Measurements from ENCODE around the gene ADGRE3.

The ADGRE3 gene

DNA sequence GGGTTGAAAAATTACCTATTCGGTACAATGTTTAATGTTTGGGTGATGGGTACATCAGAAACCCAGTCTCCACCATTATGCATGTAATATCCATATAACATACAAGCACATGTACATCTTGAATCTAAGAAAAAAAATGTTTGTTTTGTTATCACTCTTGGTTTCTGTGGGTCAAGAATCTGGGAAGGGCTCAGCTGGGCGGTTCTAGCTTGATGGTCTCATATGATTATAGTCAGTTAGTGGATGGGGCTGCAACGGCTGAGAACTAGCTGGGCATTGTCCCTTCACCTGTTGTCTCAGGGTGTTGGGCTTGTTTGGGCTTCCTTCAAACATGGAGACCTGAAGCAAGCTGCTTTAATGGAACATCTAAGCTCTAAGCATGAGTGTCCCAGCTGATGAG lies 4.7 kb downstream of the ADGRE3 start:
- Histone ChIP-seq H3K27me3 (replicated peaks; ENCODE audit: control insufficient read depth, insufficient read depth, low read length) (no peaks in the 10 kb centered on the region), H3K4me3 (replicated peaks; ENCODE audit: low read depth, low read length) (no peak overlapping the region), H3K36me3 (ENCODE audit: control insufficient read depth, insufficient read depth, low read length) (no peaks in the 10 kb centered on the region)
- TF ChIP-seq, protein P1, sequence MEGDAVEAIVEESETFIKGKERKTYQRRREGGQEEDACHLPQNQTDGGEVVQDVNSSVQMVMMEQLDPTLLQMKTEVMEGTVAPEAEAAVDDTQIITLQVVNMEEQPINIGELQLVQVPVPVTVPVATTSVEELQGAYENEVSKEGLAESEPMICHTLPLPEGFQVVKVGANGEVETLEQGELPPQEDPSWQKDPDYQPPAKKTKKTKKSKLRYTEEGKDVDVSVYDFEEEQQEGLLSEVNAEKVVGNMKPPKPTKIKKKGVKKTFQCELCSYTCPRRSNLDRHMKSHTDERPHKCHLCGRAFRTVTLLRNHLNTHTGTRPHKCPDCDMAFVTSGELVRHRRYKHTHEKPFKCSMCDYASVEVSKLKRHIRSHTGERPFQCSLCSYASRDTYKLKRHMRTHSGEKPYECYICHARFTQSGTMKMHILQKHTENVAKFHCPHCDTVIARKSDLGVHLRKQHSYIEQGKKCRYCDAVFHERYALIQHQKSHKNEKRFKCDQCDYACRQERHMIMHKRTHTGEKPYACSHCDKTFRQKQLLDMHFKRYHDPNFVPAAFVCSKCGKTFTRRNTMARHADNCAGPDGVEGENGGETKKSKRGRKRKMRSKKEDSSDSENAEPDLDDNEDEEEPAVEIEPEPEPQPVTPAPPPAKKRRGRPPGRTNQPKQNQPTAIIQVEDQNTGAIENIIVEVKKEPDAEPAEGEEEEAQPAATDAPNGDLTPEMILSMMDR (IDR thresholded peaks at IDR 0.05; ENCODE audit: insufficient read depth, low read length, poor library complexity, severe bottlenecking): no peak
- DNase-seq (ENCODE audit: extremely low read depth, insufficient read length): no peak

DNA sequence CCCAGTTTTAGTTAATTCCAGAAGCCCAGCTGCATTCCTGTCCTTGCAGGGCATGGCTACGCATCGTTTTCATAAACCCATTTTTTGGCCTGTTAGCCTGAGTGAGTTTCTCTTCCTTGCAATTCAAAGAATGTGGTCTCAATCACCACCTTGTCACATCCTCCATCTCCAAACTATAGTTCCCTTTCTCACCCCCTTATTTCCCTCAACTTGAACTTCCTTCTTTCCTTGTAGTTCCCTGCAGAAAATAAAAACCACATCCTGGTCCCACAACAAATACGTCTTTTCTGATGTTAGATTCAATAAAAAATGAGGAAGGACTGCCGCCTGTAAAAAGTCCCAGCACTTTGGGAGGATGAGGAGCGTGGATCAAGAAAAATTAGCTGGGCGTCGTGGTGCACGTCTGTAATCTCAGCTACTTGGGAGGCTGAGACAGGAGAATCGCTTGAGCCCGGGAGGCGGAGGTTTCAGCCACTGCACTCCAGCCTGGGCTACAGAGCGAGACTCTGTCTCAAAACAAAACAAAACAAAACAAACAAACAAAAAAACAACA lies 13.2 kb downstream of the ADGRE3 start:
- TF ChIP-seq, protein P1 (IDR thresholded peaks at IDR 0.05; ENCODE audit: insufficient read depth, low read length, poor library complexity, severe bottlenecking): no peak
- DNase-seq (ENCODE audit: extremely low read depth, insufficient read length): no peak
- no peak overlapping the region for H3K4me3 ChIP-seq (replicated peaks; ENCODE audit: low read depth, low read length)

DNA sequence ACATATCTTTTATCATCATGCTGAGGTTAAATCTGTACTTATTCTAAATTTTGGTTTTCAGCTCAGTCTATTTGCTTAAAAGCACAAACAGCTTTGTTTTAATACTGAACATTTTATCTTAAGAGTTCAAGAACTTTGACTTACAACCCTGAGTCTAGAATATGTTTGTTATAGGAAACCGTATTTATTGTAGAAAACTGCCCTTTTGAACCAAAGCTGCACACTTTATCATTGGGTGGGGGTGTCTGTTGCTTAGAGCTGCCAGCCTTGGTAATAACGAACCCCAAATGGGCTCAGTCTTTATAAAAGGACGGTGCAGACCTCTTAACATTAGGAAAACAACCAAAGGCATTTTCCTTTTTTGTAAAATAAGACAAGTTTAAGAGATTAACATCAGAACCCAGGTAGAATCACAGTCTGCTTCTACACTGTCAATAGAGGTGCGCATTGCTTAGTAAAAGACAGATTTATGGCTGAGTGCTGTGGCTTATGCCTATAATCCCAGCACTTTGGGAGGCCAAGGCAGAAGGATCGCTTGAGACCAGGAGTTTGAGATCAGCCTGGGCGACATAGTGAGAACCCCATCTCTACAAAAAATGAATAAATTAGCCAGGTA lies 14.7 kb downstream of the ADGRE3 start:
- Histone ChIP-seq H3K4me3 (replicated peaks; ENCODE audit: low read depth, low read length) (no peak overlapping the region), H3K27me3 (replicated peaks; ENCODE audit: control insufficient read depth, insufficient read depth, low read length) (no peaks in the 10 kb centered on the region), H3K36me3 (ENCODE audit: control insufficient read depth, insufficient read depth, low read length) (no peaks in the 10 kb centered on the region)
- TF ChIP-seq, protein P1 (IDR thresholded peaks at IDR 0.05; ENCODE audit: insufficient read depth, low read length, poor library complexity, severe bottlenecking): no peak
- DNase-seq (ENCODE audit: extremely low read depth, insufficient read length): no peak

More for the DNA sequence above, 13.2 kb downstream of the ADGRE3 start:
- Histone ChIP-seq H3K27me3 (replicated peaks; ENCODE audit: control insufficient read depth, insufficient read depth, low read length) (no peaks in the 10 kb centered on the region), H3K36me3 (ENCODE audit: control insufficient read depth, insufficient read depth, low read length) (no peaks in the 10 kb centered on the region)

DNA sequence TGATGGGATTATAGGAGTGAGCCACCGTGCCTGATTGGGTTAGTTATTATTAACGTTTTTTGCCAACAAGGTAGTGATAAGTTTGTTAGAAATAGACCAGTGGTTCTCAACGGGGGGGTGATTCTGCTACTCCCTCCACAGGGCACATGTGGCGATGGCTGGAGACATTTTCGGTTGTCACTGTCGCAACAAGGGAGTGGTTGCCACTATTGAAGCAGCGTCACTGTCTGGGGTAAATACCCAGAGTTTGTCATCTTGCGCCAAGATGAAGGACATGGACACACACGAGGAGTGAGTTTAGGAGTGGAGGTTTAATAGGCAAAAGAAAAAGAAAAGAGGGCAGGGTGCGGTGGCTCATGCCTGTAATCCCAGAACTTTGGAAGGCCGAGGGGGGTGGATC lies 18.9 kb downstream of the ADGRE3 start:
- H3K36me3 ChIP-seq (ENCODE audit: control insufficient read depth, insufficient read depth, low read length): no peaks in the 10 kb centered on the region
- no peaks in the 10 kb centered on the region for H3K27me3 ChIP-seq (replicated peaks; ENCODE audit: control insufficient read depth, insufficient read depth, low read length)
- H3K4me3 ChIP-seq (replicated peaks; ENCODE audit: low read depth, low read length): no peak overlapping the region
- TF ChIP-seq, protein P1 (IDR thresholded peaks at IDR 0.05; ENCODE audit: insufficient read depth, low read length, poor library complexity, severe bottlenecking): no peak
- DNase-seq (ENCODE audit: extremely low read depth, insufficient read length): no peak

DNA sequence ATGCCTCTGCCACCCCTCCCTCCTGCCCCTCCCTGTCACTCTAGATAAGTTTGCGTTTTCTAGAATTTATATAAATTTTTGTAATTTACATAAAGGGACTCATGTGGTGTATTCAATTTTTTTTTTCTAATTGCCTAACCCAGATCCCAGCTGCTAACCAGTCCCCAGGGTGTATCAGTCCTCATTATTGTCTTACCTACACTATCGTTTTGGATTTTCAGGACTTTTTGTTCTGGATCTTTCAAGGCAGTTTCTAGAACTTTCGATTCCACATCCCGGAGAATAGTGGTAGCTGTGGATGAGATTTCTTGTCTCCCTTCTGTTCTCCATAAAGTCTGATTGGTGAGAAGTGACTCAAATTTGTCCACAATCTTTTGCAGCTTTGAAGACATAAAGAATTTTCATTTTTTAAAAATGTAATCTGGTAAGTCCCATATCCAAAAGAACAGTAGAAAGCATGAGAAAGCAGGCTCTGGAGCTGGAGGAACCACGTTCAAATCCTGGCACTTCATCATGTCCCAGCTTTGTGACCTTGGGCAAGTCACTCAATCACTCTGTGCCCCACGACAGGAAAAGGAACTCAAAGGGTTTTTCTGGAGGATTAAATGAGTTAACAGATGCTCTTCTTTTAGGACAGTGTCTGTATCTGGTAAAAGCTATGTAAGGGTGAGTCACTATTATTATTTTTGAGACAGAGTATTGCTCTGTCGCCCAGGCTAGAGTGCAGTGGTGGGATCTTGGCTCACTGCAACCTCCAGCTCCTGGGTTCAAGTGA lies 19.7 kb downstream of the ADGRE3 start:
- H3K36me3 ChIP-seq (ENCODE audit: control insufficient read depth, insufficient read depth, low read length): no peaks in the 10 kb centered on the region
- no peaks in the 10 kb centered on the region for H3K27me3 ChIP-seq (replicated peaks; ENCODE audit: control insufficient read depth, insufficient read depth, low read length)
- TF ChIP-seq, protein P1 (IDR thresholded peaks at IDR 0.05; ENCODE audit: insufficient read depth, low read length, poor library complexity, severe bottlenecking): no peak
- no peak for DNase-seq (ENCODE audit: extremely low read depth, insufficient read length)
- no peak overlapping the region for H3K4me3 ChIP-seq (replicated peaks; ENCODE audit: low read depth, low read length)
